ENCODE data around the gene STX1B.

STX1B gene

GRCh38 chr16:30979170-30980022 lies 31.0 kb downstream of the STX1B start:
- no peaks in the 10 kb centered on the region for H3K27me3 ChIP-seq (replicated peaks in 2 of 5; ENCODE audit: control insufficient read depth in 4 of 5, insufficient read depth in 5 of 5, low read length in 4 of 5)
- peaks cover 22 to 87% (median 67%) of the 10 kb centered on the region in 4 experiments for H3K36me3 ChIP-seq (ENCODE audit: control insufficient read depth in 4 of 4, insufficient read depth in 4 of 4, low read length in 3 of 4)
- 96% methylated on average over 51 of the region's 62 CpGs for WGBS (ENCODE audit: insufficient coverage)
- H3K4me1 ChIP-seq (ENCODE audit: control extremely low read depth in 1 of 4, control insufficient read depth in 4 of 4, insufficient read depth in 4 of 4, low read length in 3 of 4) = peaks cover 0 to 7% (median 5%) of the 10 kb centered on the region in 4 experiments
- no peak for DNase-seq
- ChIA-PET POLR2A (no interaction called here), CTCF (no interaction called here)
- no peak overlapping the region for H3K27ac ChIP-seq (ENCODE audit: insufficient read depth in 1 of 2, low read depth in 1 of 2, low read length in 2 of 2, poor library complexity in 1 of 2, severe bottlenecking in 2 of 2)
- no peak overlapping the region for H3K4me3 ChIP-seq (ENCODE audit: control insufficient read depth in 1 of 7, extremely low read depth in 1 of 7, insufficient read depth in 4 of 7, low read depth in 2 of 7, low read length in 6 of 7)
- H3K9me3 ChIP-seq (ENCODE audit: control extremely low read depth in 1 of 5, control insufficient read depth in 4 of 5, insufficient read depth in 2 of 5, low read depth in 1 of 5, low read length in 4 of 5) = no peaks in the 10 kb centered on the region

GRCh38 chr16:30977502-30977901 lies 32.9 kb downstream of the STX1B start:
- DNase-seq = peak in 2 of 3 donors; percentile 36 to 49
- Histone ChIP-seq H3K27ac (ENCODE audit: insufficient read depth in 1 of 2, low read depth in 1 of 2, low read length in 2 of 2, poor library complexity in 1 of 2, severe bottlenecking in 2 of 2) (no peak overlapping the region), H3K4me1 (ENCODE audit: control extremely low read depth in 1 of 4, control insufficient read depth in 4 of 4, insufficient read depth in 4 of 4, low read length in 3 of 4) (no peaks in the 10 kb centered on the region), H3K9me3 (ENCODE audit: control extremely low read depth in 1 of 5, control insufficient read depth in 4 of 5, insufficient read depth in 2 of 5, low read depth in 1 of 5, low read length in 4 of 5) (no peaks in the 10 kb centered on the region), H3K4me3 (ENCODE audit: control insufficient read depth in 1 of 7, extremely low read depth in 1 of 7, insufficient read depth in 4 of 7, low read depth in 2 of 7, low read length in 6 of 7) (no peak overlapping the region), H3K36me3 (ENCODE audit: control insufficient read depth in 4 of 4, insufficient read depth in 4 of 4, low read length in 3 of 4) (peaks cover 23 to 87% (median 71%) of the 10 kb centered on the region in 4 experiments), H3K27me3 (replicated peaks in 2 of 5; ENCODE audit: control insufficient read depth in 4 of 5, insufficient read depth in 5 of 5, low read length in 4 of 5) (no peaks in the 10 kb centered on the region)
- CTCF ChIA-PET = interaction anchor here (0.9 to 1.0 kb wide), 2 partner anchors 39 to 325 kb away, joined by 4 to 6 read pairs; no protein-coding TSS in a partner anchor
- WGBS (ENCODE audit: insufficient coverage) = 99% methylated on average over 15 of the region's 17 CpGs
- POLR2A ChIA-PET = no interaction called here

GRCh38 chr16:30976486-30976885 lies 34.0 kb downstream of the STX1B start:
- Histone ChIP-seq H3K9me3 (ENCODE audit: control extremely low read depth in 1 of 5, control insufficient read depth in 4 of 5, insufficient read depth in 2 of 5, low read depth in 1 of 5, low read length in 4 of 5) (no peaks in the 10 kb centered on the region), H3K36me3 (ENCODE audit: control insufficient read depth in 4 of 4, insufficient read depth in 4 of 4, low read length in 3 of 4) (peaks cover 21 to 87% (median 71%) of the 10 kb centered on the region in 4 experiments), H3K27ac (ENCODE audit: insufficient read depth in 1 of 2, low read depth in 1 of 2, low read length in 2 of 2, poor library complexity in 1 of 2, severe bottlenecking in 2 of 2) (no peak overlapping the region), H3K4me3 (ENCODE audit: control insufficient read depth in 1 of 7, extremely low read depth in 1 of 7, insufficient read depth in 4 of 7, low read depth in 2 of 7, low read length in 6 of 7) (no peak overlapping the region), H3K27me3 (replicated peaks in 2 of 5; ENCODE audit: control insufficient read depth in 4 of 5, insufficient read depth in 5 of 5, low read length in 4 of 5) (no peaks in the 10 kb centered on the region), H3K4me1 (ENCODE audit: control extremely low read depth in 1 of 4, control insufficient read depth in 4 of 4, insufficient read depth in 4 of 4, low read length in 3 of 4) (no peaks in the 10 kb centered on the region)
- 100% methylated on average over 4 of the region's 4 CpGs for WGBS (ENCODE audit: insufficient coverage)
- POLR2A ChIA-PET = no interaction called here
- no peak for DNase-seq
- CTCF ChIA-PET = interaction anchor here (1.9 kb wide), 1 partner anchor 23 kb away, joined by 5 read pairs; no protein-coding TSS in a partner anchor

- Histone ChIP-seq H3K4me1 (ENCODE audit: control extremely low read depth in 1 of 4, control insufficient read depth in 4 of 4, insufficient read depth in 4 of 4, low read length in 3 of 4) (no peaks in the 10 kb centered on the region), H3K9me3 (ENCODE audit: control extremely low read depth in 1 of 5, control insufficient read depth in 4 of 5, insufficient read depth in 2 of 5, low read depth in 1 of 5, low read length in 4 of 5) (no peaks in the 10 kb centered on the region), H3K27ac (ENCODE audit: insufficient read depth in 1 of 2, low read depth in 1 of 2, low read length in 2 of 2, poor library complexity in 1 of 2, severe bottlenecking in 2 of 2) (no peak overlapping the region), H3K36me3 (ENCODE audit: control insufficient read depth in 4 of 4, insufficient read depth in 4 of 4, low read length in 3 of 4) (peaks cover 27 to 86% (median 71%) of the 10 kb centered on the region in 4 experiments), H3K27me3 (replicated peaks in 2 of 5; ENCODE audit: control insufficient read depth in 4 of 5, insufficient read depth in 5 of 5, low read length in 4 of 5) (no peaks in the 10 kb centered on the region), H3K4me3 (ENCODE audit: control insufficient read depth in 1 of 7, extremely low read depth in 1 of 7, insufficient read depth in 4 of 7, low read depth in 2 of 7, low read length in 6 of 7) (no peak overlapping the region)
- CTCF ChIA-PET = interaction anchor here (1.8 kb wide), 1 partner anchor 11 kb away, joined by 12 read pairs; the partner anchor contains the start of gene HSD3B7
- DNase-seq = no peak
- POLR2A ChIA-PET = no interaction called here
- WGBS (ENCODE audit: insufficient coverage) = 96% methylated on average over 4 of the region's 6 CpGs
Observed at GRCh38 chr16:30974348-30974747, 36.1 kb downstream of the STX1B start.

GRCh38 chr16:30972872-30973271 lies 37.6 kb downstream of the STX1B start:
- 97% methylated on average over 7 of the region's 7 CpGs for WGBS (ENCODE audit: insufficient coverage)
- Histone ChIP-seq H3K27ac (ENCODE audit: insufficient read depth in 1 of 2, low read depth in 1 of 2, low read length in 2 of 2, poor library complexity in 1 of 2, severe bottlenecking in 2 of 2) (no peak overlapping the region), H3K27me3 (replicated peaks in 2 of 5; ENCODE audit: control insufficient read depth in 4 of 5, insufficient read depth in 5 of 5, low read length in 4 of 5) (no peaks in the 10 kb centered on the region), H3K9me3 (ENCODE audit: control extremely low read depth in 1 of 5, control insufficient read depth in 4 of 5, insufficient read depth in 2 of 5, low read depth in 1 of 5, low read length in 4 of 5) (no peaks in the 10 kb centered on the region), H3K4me3 (ENCODE audit: control insufficient read depth in 1 of 7, extremely low read depth in 1 of 7, insufficient read depth in 4 of 7, low read depth in 2 of 7, low read length in 6 of 7) (no peak overlapping the region), H3K4me1 (ENCODE audit: control extremely low read depth in 1 of 4, control insufficient read depth in 4 of 4, insufficient read depth in 4 of 4, low read length in 3 of 4) (no peaks in the 10 kb centered on the region), H3K36me3 (ENCODE audit: control insufficient read depth in 4 of 4, insufficient read depth in 4 of 4, low read length in 3 of 4) (peaks cover 23 to 85% (median 66%) of the 10 kb centered on the region in 4 experiments)
- ChIA-PET POLR2A (no interaction called here), CTCF (interaction anchor here (1.0 to 1.6 kb wide), 3 partner anchors 8 to 12 kb away, joined by 4 to 9 read pairs (median 5); partner anchors contain the start of gene HSD3B7)
- peak in 1 of 3 donors; percentile 28 for DNase-seq

- Histone ChIP-seq H3K36me3 (ENCODE audit: control insufficient read depth in 4 of 4, insufficient read depth in 4 of 4, low read length in 3 of 4) (peaks cover 17 to 82% (median 64%) of the 10 kb centered on the region in 4 experiments), H3K4me3 (ENCODE audit: control insufficient read depth in 1 of 7, extremely low read depth in 1 of 7, insufficient read depth in 4 of 7, low read depth in 2 of 7, low read length in 6 of 7) (no peak overlapping the region), H3K27ac (ENCODE audit: insufficient read depth in 1 of 2, low read depth in 1 of 2, low read length in 2 of 2, poor library complexity in 1 of 2, severe bottlenecking in 2 of 2) (peak overlapping the region in 1 of 2 experiments; percentile 0), H3K4me1 (ENCODE audit: control extremely low read depth in 1 of 4, control insufficient read depth in 4 of 4, insufficient read depth in 4 of 4, low read length in 3 of 4) (no peaks in the 10 kb centered on the region), H3K27me3 (replicated peaks in 2 of 5; ENCODE audit: control insufficient read depth in 4 of 5, insufficient read depth in 5 of 5, low read length in 4 of 5) (no peaks in the 10 kb centered on the region), H3K9me3 (ENCODE audit: control extremely low read depth in 1 of 5, control insufficient read depth in 4 of 5, insufficient read depth in 2 of 5, low read depth in 1 of 5, low read length in 4 of 5) (no peaks in the 10 kb centered on the region)
- ChIA-PET POLR2A (no interaction called here), CTCF (interaction anchor here (1.5 kb wide), 1 partner anchor 16 kb away, joined by 4 read pairs; no protein-coding TSS in a partner anchor)
- DNase-seq = no peak
- WGBS (ENCODE audit: insufficient coverage) = 95% methylated on average over 14 of the region's 14 CpGs
Observed at GRCh38 chr16:30971298-30971697, 39.1 kb downstream of the STX1B start.
